GM12892 (cell line): ENCODE results near the gene COL4A4.

Experiments used
- POLR2A ChIP-seq: IDR thresholded peaks from 2 replicates; pipeline ENCODE4 v1.6.1; 2011; ENCODE audit warnings: low read depth, low read length, control low read depth
- TAF1 ChIP-seq: IDR thresholded peaks from 2 replicates; pipeline ENCODE4 v1.6.1; 2011; ENCODE audit warnings: low read depth, mild to moderate bottlenecking, control low read depth, low read length, borderline replicate concordance

DNA sequence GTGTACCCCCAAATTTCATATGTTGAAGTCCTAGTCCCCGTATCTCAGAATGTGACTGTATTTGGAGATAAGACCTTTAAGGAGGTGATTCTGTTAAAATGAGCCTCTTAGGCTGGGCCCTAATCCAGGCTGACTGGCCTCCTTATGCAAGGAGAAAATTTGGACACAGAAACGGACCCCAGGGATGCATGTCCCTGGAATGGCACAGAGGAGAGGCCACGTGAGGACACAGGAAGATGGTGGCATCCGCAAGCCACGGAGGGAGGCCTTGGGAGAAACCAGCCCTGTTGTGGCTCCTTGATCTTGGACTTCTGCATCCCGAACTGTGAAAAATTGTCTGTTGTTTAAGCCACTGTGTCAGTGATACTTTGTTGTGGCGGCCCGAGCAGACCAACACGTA, 150.7 kb downstream of the COL4A4 start:
- TF ChIP-seq TAF1 (no peak), POLR2A (no peak)
